Neural progenitor cell (in vitro differentiated cells): ENCODE data around the gene SERPINA6.

Experiments
- EZH2 ChIP-seq: fragments of 200-600 bp; sonication (generic); IDR thresholded peaks from 2 replicates; pipeline ENCODE4 v1.6.1; 2017; ENCODE audit warnings: antibody characterized with exemption, mild to moderate bottlenecking, moderate library complexity
- TF ChIP-seq, protein P1 (sequence below): fragments of 200-600 bp; sonication (generic); IDR thresholded peaks from 2 replicates; pipeline ENCODE4 v1.5.1; 2017; ENCODE audit warnings: antibody characterized with exemption, mild to moderate bottlenecking

DNA sequence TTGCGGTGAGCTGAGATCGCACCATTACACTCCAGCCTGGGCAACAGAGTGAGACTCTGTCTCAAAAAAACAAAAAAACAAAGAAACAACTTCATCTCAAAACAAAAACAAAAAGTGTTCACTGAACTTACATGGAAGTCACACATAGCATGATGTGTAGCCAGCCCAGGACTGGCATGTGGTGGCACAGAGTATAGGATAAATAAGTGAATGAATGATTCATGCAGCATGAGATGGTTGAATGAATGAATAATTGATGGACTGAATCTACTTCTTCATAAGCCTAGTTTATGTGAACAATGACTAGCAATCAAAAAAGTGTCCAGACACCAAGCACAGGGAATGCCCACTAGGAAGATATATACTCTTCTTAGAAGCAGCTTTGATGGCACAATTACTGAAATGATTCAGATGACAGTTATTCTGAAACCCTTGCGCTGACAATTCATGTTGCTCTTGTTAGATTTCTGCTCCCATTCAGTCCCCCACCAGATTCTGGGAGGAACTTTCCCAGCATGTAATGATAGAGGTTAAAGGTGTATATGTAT is 31.6 kb upstream of the SERPINA6 start:
- TF ChIP-seq, protein P1, sequence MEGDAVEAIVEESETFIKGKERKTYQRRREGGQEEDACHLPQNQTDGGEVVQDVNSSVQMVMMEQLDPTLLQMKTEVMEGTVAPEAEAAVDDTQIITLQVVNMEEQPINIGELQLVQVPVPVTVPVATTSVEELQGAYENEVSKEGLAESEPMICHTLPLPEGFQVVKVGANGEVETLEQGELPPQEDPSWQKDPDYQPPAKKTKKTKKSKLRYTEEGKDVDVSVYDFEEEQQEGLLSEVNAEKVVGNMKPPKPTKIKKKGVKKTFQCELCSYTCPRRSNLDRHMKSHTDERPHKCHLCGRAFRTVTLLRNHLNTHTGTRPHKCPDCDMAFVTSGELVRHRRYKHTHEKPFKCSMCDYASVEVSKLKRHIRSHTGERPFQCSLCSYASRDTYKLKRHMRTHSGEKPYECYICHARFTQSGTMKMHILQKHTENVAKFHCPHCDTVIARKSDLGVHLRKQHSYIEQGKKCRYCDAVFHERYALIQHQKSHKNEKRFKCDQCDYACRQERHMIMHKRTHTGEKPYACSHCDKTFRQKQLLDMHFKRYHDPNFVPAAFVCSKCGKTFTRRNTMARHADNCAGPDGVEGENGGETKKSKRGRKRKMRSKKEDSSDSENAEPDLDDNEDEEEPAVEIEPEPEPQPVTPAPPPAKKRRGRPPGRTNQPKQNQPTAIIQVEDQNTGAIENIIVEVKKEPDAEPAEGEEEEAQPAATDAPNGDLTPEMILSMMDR: no peak
- TF ChIP-seq EZH2: no peak
